Activated naive CD4-positive, alpha-beta T cell treated with Interleukin-2 at 50 U/mL for 16 hours (primary cell): ENCODE measurements around the gene DHRS9.

Experiments used
- DNase-seq: peaks from one replicate; pipeline ENCODE4 v3.0.0-alpha.2; 2020

Gene DHRS9

DNA sequence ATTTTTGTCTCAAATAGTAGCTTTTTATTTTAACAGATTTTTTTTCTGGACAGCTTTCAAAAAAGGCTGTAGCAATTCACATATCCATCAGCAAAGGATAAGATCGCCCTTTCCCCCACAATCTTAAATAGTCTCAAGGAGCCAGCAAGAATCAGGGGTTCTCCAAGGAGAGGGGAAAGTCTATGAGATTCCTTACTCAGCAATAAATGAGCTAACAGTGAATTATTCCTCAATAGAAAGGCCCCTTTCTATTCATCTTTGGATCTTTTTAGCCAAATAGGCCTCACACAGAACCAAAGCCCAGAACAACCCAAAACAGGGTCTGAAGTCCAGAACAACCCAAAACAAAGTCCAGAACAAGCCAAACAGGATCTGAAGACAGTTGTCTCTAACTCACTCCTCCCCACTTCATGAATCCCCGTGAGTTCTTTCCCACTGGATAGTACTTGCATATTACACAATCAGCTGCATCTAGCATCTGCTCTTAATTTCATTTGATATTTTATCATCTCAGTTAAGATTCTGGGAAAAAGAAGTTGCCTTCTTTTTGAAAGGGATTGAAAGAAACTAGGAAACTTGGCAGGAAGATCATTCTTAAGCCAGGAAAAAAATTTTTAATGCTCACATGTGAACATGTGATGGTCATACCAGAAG lies 3.4 kb upstream of the DHRS9 start:
- no peak for DNase-seq

DNA sequence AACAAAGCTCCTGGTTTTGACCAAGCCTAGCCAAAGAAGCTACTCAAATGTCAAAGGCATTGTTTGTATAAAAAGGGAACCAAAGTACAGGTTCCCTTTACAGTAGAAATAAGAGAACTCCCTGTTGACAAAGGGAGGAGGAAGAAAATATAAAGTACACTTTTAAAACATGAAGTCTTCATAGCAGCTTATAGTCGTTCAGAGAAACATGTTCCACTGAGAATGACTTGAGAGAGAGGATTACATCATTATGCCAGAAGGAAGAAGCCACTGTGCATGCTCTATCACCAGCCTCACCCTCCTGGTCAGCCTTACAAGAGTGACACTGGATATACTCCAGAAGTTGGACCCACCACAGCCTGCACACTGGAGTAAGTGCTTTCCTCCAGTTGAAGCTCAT lies 2.5 kb upstream of the DHRS9 start:
- DNase-seq: no peak

DNA sequence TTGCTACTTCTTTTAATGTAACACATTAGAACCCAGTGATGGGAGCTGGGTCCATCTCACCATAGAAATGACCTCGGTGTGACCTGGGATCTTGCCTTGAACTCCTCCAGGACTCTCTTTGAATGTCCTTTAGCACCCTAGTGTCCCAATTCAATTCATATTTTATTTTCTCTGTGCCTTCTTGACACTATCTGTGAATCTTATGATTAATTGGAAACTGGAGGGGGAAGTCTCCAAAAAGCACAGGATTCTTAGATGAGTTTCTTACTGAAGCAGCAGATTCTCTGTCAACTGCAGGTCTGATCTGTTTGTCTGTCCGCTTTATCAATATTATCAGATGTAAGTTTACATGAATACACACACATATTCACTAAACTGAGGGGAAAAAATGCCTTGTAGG lies 470 bp downstream of the DHRS9 start:
- DNase-seq: no peak

DNA sequence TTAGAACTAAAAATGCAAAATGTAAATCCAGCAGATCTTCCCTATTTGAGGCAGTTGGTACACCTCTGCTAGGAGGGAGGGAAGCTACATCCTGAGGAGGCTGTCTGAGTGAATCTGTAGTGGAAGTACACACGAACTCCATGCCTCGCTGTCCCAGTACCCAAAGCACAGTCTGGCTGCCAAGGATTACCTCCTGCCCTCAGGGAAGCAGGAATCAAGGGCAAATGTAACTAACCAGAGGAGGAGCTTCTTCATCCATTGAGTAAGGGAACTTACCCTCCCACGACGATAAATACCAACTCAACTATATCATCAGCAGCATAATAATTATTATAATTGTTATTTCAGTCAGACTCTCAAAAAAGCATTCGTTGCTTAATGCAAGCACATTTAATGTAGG lies 2.1 kb downstream of the DHRS9 start:
- DNase-seq: no peak

DNA sequence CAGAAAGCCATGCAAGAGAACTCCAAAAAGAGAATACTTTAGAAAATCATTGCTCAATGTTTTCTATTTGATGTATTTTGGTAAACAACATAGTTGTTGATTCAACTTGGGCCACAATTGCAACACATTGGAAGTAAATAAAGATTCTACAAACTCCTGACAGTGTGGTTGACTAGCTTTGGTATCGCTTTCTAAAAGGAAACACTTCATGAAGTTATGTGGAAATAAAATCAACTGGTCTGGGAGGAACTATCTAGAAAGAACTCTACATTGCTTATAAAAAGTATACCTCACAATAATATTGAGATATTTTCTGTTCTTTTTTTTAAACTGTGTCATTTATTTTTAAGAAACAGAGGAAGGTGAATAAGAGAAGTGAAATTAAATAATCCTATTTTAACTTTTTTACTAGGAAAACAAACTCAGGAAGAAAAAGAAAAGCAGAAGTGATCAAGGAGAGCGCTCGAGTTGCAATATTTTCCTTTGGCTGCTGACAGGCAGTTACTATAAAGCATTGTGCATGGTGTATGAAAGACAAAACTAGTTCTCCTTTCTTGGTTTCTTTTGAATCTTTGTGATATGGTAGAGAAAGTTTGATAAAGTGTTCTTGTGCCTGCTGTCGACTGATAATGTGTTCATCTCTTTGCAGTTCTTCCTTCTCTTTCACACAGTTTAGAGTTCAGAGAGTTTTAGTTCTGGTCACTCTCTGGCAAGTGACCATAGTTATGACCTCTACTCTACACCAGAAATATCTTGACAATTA lies 3.0 kb downstream of the DHRS9 start:
- DNase-seq: no peak

DNA sequence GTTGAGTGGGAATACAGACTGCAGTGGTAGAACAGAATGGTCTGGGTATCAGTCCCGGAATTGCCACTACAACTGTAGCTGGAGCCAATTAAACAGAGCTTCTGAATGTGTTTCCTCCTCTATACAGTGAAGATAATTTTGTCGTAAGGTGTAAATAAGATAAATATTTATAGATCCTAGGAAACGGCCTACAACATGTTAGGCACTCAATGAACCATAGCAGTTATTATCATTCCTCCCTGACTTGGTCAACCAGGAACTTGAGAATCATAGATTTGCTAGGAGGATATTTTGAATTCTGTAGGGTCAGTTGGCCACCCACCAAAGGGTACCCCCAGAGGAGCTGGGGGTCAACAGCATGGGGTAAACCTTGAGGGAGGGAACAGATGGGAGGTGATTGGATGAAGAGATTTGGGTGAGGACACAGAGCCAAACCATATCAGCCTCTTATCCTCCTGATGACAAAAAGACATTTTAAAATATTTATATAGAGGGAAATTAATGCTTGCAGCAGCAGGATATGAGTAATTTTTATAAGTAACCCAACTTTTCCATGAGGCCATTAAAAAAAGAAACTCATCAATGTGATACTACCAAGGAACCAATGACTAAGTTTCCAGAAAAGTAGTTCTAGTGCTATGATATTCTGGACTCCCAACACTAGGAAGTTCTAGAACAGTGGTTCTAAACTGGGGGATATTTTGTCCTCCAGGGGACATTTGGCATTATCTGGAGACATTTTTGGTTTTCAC lies 4.0 kb downstream of the DHRS9 start:
- no peak for DNase-seq

DNA sequence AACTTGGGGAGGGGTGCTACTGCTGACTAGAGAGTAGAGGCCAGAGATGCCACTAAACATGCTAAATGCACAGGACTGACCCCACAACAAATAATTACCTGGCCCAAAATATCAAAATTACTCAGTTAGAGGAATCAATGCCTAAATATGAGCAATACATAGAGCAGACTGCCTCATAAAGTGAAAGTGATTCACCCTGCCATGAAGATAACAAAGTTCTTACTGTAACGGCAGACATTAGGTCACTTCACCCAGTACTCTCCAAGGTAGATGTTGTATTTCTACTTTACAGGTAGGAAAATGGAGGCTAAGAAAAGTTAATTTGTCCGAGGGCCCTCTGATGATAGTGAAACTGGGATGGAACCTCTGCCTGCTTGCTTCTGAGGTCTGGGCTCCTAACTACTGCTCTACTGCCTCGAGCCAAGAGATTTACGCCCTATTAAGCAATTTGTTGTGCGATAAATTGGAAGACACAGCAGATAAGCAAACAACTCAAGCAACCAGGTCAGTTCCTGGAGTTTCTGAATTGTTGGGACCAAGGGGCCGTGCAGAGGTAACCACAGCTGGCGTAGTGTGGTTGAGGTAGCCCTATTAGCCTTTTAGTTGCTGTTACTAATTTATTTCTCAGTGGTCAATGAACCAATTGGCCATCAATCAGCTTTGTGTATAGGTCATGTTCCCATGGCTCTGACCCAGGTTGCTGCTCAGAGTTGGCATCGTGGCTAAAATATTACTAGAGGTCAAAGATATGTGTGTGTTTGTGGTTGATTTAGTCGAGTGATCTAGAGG lies 4.8 kb downstream of the DHRS9 start:
- no peak for DNase-seq

DNA sequence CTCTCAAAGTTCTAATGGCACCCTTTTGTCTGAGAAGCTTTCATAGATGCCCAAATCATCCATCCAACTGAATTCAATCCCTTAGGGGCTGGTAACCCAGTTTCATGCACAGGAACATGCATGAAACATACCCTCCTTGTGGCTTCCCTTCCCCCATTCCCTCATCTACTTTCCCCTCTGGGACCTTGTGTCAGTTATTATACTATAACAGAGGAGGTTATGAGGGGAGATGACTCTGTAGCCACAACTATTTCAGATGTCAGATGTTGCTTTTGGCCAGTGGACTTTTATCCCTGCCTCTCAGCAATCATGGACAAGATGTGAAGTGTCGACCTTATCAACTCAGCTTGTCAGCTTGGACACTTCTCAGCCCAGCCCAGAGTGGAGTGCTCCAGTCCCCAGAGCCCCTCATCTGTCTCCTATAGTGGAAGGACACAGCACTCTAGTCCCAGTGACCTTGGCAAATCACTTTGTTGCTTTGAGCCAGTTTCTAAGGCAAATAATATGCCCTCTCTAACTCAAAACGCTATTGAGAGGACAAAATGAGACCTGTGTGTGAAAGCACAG lies 8.4 kb downstream of the DHRS9 start:
- DNase-seq: no peak

DNA sequence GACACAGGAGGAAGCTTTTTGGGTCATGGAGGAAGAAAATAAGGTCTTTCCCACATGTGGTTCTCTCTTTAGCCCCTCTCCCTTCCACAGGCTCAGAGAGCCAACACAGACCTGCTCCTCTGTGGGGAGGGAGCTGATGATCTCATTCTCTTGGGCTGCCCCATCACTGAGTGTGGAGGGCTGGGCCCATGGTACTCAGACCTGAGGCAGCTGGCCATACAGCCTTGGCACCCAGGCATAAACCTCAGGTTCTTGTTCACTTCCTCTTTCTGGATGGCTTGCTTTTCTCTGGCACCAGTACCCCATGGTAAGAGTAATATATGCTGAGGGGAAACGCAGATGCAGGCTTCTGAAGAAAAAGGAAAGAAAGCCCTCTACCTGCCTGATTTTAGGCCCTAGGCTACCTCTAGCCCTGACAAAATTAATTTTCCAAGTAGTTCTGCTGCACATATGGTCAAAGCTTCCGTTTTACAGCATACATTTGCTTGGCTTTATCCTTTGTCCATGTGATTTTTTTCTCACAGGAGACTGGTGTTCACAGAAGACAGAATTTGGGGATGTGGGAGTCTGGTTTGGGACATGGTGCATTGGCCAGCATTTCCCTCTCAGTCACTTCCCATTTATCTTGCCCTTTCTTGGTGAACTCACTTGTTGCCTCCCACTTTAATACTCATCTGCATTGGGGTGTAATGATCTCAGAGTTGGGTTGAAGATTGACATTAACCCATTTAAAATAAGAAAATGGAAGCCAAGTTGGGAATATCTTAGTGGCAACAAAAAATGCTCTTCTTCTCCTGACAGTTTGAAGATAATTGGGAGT lies 11.1 kb downstream of the DHRS9 start:
- DNase-seq: no peak

DNA sequence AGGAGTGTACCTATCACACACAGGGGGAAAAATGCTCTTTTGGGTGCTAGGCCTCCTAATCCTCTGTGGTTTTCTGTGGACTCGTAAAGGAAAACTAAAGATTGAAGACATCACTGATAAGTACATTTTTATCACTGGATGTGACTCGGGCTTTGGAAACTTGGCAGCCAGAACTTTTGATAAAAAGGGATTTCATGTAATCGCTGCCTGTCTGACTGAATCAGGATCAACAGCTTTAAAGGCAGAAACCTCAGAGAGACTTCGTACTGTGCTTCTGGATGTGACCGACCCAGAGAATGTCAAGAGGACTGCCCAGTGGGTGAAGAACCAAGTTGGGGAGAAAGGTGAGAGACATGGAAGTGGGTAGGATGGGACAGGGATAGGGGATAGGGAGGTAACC lies 12.2 kb downstream of the DHRS9 start:
- DNase-seq: no peak

DNA sequence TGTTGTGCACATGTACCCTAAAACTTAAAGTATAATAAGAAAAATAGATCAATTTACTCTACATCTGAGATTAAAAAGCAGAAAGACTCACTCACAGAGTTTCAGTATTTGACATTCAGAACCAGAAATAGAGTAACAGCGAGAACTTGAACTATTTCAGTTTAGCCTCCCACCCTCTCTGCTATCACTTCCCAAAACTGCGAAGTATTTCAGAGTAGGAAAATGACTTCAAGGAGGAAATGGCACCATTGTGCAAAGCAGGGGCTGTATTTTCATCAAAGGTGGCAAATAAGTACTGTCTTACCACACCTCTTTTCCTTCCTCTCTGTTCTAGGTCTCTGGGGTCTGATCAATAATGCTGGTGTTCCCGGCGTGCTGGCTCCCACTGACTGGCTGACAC lies 13.6 kb downstream of the DHRS9 start:
- DNase-seq: no peak

DNA sequence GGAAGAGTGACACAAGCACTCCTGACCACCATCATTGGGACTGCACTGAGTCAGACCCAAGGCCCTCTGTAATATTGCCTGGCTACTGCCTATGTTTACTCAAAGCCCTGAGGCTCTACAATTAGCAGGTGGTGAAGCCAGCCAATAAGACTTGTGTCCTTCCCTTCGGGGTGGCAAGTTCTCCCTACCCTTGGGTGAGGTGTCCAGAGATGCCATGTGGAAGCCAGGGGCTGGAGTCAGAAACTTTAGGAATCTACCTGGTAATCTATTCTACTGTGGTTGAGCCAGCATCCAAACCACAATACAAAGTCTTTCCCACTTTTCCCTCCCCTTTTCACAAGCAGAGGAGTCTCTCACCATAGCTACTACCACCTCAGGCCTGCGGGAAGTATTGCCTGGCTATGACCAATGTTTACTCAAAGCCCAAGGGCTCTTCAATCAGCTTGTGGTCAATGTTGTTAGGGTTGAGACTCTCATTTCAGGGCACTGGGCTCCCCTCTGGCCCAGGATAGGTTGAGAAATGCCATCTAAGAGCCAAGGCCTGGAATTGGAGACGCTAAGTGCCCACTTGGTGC lies 17.6 kb downstream of the DHRS9 start:
- DNase-seq: no peak

DNA sequence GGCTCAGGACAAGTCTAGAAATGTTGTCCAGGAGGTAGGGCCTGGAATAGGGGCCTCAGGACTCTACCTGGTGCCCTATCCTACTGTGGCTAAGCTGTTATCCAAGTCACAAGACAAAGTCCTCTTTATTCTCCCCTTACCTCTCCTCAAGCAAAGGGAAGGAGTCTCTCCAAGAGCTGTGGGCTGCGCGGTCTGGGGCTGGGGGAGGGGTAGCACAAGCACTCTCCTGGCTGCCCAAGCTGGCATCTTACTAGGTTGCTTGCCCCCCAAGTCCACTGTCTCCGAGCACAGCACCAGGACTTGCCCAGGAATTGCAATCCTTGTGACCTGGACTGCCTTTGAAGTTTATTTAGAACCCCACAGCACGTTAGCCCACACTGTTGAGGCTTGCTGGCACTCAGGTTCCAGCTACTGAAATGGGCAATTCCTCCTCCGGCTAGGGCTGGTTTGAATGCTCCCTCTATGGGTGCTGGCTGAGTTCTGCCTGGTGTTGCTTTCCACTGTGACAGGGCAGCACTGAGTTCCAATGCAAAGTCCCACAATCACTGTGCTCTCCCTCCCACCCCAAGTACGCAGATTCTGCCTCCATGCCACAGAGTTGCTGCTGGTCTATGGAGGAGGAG lies 18.5 kb downstream of the DHRS9 start:
- no peak for DNase-seq

DNA sequence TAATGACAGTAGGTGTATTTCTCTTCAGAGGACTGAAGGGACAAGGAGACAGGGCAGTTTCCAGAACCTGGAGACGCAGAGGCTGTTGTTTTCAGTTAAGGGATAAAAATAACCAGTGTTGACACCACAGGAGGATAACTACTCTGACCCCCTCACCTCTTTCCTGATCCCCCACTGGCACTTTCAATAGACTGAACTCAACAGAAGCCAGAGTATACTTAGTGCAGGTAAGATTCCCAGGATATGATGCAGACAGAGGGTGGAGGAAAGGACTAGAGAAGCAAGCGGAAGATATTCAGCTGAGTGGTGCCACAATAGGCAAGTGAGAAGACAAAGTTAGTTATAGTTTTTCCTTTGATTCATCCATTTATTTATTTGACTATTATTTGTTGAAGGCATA lies 19.8 kb downstream of the DHRS9 start:
- DNase-seq: no peak

DNA sequence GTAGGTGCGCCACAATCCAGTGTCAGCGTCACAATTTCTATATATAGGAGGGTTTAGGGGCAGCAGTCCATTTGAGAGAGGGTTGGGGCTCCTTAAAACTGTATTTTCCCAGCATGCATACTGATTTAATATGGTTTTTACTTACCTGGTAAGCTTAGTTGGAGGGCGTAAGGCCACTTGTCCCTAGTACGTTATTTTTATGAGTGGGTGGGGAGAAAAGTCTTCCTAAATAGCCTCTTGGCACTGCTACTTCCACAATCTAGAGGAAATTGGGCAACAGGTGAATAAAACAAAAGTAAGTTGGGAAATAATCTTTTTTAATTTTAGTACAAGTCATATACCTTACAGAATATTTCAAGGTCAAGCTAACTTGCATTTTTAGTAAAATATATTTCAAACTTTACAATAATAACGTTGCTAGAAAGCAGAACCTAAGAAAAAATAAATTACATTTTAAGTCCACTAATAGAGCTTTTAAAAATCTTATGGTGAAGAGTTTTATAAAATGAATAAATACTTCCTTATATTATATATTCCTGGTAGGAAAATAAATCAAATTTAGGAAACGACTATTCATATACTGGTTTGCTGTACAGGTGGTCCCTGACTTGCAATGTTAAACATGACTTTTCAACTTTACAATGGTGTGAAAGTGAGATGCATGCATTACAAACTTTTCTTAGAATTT lies 20.9 kb downstream of the DHRS9 start:
- DNase-seq: no peak

DNA sequence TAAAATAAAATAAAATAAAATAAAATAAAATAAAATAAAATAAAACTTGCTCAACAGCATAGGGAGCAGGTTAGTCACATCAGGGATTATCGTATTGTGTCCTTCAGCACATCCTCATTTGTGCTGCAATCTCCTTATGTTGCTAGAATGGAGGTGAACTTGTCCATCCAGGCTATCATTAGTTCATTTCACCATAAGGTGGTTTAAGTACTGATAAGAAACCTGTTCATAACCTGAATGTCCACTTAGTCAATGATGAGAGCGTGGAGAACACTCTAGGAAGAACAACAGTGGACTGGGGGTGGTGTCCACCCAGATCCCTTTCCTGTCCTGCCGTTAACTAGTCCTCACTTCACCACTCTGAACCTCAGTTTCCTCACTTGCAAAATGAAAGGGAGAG lies 21.9 kb downstream of the DHRS9 start:
- no peak for DNase-seq

DNA sequence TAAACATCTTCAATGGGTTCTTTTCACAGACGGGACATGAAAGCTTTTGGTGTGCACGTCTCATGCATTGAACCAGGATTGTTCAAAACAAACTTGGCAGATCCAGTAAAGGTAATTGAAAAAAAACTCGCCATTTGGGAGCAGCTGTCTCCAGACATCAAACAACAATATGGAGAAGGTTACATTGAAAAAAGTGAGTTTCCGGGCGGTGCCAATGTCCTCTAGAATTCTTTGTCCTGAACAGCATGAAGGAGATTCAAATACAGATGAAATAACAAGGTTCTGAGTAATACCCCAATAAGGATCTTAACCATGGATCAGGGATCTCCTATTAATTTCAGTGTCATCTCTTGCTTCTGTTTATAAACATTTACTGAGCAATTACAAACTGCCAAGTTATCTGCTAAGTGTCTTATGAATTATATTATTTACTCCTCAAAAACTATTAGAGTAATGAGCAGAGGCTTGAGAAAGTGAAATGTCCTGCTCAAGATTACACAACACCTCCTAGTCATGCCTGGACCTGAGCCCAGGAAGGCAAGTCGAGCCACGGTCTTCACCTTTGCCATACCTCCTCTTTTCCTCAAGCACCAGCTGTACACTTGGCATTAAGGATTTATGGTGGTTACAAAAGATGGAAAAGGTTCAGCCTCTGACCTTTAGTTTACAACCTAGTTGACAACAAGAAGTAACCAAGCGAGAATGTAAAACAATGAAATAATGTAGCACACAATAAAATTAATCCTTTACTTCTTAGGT lies 22.6 kb downstream of the DHRS9 start:
- DNase-seq: no peak

DNA sequence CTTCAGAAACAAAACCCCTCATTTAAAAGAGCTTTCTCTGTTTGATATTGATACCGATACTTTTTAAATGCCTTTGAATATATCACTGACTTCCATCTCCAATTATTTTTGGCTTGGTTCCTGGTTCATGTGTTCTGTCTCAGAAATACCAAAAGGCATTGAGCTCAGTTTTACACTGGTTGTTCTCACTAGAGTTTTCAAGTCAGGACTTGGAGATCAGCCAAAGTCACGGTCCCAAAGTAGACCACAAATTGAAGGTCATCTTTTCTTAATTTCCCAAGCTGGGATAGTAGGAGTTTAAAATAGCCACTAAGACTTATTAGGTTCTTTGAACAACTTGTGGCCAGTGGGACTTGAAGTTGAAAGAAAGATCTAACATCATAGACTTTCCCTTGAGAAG lies 24.2 kb downstream of the DHRS9 start:
- DNase-seq: no peak

DNA sequence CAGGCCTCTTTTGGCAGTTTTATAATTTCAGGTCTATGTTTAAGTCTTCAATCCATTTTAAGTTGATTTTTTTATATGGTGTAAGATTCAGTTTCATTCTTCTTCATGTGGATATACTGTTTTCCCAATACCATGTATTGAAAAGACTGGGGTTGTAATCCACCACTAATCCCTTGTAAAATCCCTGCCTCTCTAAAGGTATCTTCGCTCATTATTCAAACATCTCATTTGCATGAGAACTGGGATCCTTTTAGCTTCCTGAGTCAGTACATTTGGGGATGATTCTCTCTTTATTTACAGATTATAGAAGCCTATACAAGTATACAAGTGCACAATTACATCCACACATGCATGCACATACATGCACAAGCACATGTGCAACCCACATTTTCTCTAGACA lies 25.3 kb downstream of the DHRS9 start:
- no peak for DNase-seq

DNA sequence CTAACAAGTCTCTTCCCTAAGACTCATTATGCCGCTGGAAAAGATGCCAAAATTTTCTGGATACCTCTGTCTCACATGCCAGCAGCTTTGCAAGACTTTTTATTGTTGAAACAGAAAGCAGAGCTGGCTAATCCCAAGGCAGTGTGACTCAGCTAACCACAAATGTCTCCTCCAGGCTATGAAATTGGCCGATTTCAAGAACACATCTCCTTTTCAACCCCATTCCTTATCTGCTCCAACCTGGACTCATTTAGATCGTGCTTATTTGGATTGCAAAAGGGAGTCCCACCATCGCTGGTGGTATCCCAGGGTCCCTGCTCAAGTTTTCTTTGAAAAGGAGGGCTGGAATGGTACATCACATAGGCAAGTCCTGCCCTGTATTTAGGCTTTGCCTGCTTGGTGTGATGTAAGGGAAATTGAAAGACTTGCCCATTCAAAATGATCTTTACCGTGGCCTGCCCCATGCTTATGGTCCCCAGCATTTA lies 26.3 kb downstream of the DHRS9 start:
- no peak for DNase-seq
